GM19238 (cell line): Measurements from ENCODE around the gene BOLA1.
"Not testable (repeated sequence)": the region's sequence is repeated elsewhere in the genome, so short reads cannot be mapped to it uniquely, and the experiment has no call there.

Experiments used
- DNase-seq: peaks from one replicate; pipeline ENCODE4 v3.0.0; 2011; ENCODE audit warnings: low spot score; ENCODE audit not compliant: insufficient read length

BOLA1 gene, protein sequence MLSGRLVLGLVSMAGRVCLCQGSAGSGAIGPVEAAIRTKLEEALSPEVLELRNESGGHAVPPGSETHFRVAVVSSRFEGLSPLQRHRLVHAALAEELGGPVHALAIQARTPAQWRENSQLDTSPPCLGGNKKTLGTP

DNA sequence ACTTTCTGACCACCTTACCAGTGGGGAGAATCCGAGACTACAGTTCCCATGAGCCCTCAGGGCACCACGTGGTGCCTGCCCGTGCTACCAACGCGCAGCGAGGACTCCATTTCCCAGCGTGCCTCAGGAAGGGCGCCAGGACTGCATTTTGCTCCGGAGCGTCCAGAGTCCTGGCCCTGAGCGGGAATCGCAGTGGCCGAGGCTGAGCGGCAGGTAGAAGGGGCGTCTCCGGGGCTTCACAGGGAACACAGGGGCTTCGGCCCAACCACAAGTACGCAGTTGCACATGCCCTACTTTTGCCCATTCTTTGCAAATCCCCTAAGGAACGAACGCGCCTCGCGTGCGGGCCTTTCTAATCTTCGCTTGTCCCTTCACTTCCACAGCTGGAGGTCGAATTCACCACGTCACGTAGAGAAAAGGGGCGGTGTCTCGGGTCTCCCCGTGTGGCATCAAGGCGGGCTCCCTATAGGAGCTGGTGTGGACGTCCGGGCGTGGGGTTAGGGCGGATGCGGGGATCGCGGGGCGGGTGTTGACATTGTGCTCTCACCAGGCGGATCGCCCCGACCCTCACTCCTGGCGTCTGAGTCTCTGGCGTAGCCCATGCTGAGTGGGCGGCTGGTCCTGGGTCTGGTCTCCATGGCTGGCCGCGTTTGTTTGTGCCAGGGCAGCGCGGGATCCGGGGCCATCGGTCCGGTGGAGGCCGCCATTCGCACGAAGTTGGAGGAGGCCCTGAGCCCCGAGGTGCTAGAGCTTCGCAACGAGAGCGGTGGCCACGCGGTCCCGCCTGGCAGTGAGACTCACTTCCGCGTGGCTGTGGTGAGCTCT, at the start of gene BOLA1:
BOLA1 (plus strand) TSS at position 109 of the 825 bp plus-strand sequence; CDS start at position 601, 492 bp downstream.
- peak; percentile 91 for DNase-seq

DNA sequence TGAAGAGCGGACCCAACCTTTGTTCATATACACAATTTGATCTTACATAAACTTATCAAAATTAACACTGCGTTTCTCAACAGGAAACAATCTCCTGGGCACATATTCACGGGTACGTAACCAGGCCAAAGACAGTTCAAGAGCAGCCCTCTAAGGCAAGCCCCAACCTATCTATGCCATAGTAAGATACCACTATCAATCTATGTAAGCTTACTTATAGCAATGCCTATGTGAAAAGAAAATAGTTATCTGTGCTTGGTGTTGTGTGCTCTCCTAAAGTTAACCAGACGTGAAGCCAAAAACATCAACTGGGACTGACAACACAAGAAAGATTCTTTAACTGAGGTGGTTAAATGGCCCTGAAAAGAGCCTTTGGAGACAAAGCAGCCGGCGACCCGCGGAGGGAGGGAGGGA, 49.4 kb upstream of the BOLA1 start:
- no peak for DNase-seq

DNA sequence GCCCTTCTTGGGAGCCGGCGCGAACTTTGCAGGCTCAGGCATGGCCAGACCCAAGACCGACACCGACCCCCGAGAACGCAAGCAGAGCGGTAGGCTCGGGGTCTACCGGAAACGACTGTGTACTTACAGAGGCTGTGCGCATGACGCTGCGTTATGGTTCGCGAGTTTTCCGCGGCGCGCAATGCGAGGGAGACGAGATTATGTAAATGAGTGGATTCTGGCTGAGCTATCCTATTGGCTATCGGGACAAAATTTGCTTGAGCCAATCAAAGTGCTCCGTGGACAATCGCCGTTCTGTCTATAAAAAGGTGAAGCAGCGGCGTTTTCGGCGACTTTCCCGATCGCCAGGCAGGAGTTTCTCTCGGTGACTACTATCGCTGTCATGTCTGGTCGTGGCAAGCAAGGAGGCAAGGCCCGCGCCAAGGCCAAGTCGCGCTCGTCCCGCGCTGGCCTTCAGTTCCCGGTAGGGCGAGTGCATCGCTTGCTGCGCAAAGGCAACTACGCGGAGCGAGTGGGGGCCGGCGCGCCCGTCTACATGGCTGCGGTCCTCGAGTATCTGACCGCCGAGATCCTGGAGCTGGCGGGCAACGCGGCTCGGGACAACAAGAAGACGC, 48.5 kb upstream of the BOLA1 start:
- not testable (repeated sequence) for DNase-seq

DNA sequence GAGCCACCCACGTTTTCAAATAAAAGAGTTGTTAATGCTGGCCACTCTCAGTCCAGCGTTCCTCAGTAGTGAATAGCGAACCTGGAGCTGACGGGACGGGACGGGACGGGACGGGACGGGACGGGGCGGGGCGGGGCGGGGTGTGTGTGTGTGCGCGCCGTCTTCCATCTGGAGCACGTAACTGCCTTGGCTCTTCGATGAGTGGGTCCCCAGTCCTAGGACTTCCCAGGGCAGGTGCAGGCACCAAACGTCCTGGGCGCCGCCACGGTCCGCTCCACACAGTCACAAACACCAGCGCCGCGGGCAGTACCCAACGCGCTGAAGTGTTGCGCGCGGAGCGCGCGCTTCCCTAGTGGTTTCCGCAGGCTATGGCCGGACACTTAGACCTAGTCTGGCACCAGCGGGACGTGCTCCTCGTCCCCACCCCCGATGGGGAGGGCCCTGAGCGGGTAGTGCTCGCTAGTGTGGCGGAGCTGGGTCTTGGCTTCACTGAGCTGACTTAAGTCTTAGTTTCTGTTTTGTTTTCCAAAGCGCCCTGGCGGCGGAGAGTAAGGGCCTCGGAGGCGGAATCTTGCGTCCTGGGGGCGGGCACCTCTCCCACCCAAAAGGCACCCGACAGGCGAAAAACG, 47.7 kb upstream of the BOLA1 start:
- DNase-seq: not testable (repeated sequence)

DNA sequence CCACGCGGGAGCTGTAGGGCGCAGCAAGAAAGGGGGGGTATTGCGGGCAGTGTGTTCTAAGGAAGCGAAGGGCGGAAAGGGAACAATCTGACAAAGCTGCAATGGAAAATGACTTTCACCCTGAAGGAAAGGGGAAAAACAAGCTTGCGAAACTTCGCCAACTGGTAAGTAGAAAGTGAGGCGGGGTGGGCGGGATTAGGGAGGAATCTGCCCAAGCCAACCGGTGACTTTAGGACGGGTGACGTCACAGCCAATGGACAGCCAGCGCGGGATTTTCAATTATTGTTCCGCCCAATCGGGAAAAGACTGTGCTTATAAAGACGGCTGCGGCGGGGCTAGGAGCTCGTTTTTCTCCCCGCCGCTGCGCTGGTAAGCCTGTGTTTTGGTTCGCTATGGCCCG, 47.1 kb upstream of the BOLA1 start:
- DNase-seq: not testable (repeated sequence)

DNA sequence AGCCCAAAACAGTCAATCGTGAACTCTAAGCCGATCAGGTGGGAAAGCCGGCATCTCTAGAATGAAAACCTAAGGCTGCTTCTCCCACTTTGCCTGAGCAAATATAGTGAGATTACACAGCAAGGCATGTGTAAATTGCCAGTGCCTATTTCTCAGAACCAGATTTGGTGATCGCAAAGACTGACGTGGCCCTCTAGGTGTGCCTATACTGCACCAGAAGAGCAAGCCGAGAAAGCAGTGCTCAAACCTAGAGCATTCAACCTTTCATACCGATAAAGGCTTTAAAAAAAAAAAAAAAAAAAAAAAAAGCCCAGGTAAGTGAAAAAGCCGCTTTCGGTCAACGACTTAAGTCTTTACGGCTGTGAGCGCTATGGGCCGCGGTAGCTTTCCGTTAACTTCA, 39.1 kb upstream of the BOLA1 start:
- not testable (repeated sequence) for DNase-seq

DNA sequence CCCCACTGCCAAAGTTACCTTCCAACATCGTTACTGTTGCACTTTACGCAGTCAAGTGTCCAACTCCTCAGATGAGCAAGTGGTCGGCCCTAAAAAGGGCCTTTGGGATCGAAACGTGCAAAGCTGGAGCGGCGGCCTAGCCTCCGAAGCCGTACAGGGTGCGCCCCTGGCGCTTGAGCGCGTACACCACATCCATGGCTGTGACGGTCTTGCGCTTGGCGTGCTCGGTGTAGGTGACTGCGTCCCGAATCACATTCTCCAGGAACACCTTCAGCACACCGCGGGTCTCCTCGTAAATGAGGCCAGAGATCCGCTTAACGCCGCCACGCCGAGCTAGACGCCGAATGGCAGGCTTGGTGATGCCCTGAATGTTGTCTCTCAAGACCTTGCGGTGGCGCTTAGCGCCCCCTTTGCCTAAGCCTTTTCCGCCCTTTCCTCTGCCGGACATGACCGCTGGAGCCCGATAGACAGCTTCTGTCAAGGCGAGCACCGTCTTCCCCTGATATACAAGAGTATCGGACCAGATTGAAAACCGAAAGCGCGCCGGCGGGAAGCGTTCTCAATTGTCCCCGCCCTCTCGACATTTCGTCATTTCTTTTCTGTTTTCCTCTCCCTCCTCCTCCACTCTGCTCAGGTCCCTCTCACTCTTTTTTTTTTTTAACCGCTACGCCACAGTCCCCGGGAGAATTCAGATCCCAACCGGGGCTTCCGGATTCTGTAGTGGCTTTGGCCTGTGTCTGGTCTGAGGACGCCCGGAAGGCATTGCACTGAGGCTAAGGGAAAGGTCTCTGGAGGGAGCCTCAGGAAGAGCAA, 38.5 kb upstream of the BOLA1 start:
- not testable (repeated sequence) for DNase-seq

DNA sequence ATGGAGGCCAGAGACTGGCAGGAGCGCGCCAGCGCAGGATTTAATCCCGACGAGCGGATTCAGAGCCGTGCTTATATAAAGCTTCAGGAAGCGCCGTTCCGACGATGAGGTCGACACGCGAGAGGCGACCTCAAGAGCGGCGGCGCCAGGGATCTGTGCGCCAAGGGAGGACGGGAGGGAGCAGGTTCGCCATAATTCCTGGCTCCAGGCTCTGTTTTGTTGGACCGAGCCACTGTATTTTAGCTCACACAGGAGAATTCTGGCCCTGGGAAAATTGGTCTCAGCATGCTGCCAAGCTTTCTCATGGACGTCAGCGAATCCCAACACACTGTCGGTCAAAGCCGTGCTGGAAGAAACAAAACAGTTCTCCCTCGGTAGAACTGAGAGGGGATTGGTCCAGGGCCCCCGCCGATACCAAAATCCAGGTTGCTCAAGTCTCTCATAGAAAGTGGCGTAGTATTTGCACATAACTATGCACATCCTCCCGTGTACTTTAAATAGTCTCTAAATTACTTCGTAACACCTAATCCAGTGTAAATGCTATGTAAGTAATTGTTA, 37.8 kb upstream of the BOLA1 start:
- DNase-seq: not testable (repeated sequence)

DNA sequence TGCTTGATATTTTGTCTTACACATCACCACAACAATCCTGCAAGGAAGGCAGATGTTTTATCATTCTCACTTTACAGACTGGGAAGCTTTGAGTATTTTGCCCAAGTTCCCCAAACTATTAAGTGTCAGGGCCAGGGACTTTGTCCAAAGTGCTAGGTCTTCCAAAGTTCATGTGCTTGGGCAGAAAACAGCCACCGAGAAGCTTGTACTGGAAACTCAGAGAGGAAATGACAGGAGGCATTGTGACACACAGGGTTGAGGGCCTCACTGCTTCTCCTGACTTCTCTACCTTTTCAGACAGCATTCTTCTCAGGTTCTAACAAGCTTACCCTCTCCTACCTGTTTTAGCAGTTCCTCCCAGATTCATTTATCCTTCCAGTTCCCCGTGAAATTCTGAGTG, 32.5 kb upstream of the BOLA1 start:
- DNase-seq: not testable (repeated sequence)

DNA sequence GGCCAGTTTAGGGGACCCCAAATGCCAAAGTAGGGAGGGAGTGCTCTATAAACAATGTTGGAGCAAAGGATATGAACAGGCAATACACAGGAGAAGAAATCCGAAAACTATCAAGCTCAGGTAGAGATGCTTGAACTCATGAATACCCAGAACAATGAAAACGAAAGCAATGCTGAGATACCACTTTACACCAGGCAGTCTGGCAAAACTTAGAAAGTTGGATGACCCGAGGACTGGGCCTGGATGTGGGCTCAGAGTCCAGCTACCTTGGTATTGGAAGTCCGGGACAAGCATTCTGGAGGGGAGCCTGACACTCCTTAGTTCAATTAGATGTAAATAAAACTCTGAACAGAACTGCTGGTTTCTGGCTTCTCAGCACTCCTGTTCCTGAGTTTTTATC, 26.3 kb upstream of the BOLA1 start:
- not testable (repeated sequence) for DNase-seq

DNA sequence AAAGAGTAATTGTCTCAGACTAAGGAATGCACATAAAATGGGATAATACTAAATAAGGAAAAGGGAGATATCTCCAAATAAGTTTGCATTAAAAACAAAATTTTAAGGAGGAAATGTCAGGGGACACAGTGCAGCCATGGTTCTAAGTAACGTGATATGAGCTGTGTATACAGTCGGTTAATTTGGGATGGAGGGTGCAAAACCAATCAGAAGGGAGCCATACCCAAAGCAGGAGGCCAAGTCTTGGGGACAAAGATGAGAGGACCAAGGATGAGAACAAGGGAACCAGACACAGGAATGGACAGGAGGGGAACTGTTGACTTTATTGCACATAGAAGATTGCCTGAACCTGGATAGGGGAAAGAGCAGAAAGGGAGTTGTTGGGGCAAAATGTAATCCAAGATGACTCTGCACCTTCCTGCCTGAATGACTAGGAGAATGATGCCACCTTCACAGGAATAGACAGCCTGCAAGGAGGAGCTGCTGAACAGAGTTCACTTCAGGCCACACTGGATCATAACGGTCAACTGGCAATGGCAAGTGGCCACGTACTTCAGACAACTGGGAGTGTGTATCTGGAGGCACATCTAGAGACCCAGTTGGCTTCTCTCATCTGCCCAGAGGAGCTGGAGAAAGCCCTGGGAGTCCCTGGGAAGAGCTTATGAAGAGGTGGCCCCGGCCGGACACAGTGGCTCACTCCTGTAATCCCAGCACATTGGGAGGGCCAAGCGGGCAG, 22.0 kb upstream of the BOLA1 start:
- no peak for DNase-seq

DNA sequence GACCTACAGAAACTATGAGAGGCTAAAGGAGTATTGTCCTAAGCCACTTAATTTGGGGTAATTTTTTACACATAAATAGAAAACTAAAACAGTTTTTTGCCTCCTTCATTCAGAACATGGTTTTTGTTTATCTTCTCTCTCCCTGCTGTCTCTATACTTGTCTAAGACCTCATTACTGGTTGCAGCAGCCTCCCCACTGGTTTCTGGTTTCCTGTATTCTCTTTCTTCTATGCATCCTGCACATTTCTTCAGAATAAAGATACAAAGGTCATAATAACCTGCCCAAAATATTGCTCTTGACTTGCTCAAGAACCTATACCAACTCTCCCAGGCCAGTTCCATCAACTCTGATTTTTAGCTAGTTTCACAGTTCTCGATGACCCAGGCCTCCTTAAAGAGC, 19.8 kb upstream of the BOLA1 start:
- no peak for DNase-seq

DNA sequence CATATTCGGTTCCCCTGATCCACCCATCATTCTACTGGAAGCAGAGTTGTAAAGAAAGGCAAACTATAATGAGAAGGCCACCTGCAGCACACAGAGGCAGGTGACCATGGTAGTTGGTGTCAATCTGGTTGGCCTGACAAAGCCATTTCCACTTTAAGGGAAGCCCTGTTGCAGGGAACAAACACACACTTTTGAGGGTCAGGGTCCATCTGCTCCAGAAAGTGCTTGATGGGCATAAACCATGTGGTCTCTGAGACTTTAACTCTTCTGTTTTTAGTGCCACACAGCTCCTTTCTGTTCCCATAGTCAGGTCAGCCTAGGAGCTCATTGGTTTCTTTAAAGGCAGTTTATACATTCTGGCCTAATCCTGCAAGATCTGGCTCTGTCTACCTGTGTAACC, 17.5 kb upstream of the BOLA1 start:
- DNase-seq: no peak

DNA sequence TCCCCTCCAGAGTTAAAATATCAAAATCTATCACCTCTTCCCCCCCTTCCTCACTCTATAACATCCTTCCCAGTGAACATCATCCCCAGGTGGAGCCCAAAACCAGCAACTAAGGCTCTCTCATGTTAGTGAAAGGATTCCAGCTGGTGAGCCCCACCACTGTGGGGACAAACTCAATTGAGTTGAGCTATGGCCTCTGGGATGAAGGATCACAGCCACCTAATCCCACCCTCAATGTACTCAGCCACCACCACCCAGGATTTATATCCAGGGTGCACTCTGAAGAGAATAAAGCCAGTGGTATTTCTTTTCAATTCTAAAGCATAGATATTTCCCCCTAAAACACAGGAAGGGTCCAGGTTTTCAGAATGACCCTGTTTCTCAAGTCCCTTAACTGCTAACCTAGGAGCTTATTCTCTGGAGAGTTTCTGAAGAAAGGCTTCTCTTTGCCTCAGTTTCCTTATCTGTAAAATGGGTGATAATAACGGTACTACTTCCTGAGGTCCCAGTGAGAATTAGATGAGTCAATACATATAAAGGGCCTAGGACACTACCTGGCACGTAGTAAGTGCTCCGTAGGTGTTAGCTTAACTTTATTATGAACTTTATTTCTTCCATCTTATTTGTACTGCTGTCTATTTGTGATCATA, 15.6 kb upstream of the BOLA1 start:
- DNase-seq: no peak

DNA sequence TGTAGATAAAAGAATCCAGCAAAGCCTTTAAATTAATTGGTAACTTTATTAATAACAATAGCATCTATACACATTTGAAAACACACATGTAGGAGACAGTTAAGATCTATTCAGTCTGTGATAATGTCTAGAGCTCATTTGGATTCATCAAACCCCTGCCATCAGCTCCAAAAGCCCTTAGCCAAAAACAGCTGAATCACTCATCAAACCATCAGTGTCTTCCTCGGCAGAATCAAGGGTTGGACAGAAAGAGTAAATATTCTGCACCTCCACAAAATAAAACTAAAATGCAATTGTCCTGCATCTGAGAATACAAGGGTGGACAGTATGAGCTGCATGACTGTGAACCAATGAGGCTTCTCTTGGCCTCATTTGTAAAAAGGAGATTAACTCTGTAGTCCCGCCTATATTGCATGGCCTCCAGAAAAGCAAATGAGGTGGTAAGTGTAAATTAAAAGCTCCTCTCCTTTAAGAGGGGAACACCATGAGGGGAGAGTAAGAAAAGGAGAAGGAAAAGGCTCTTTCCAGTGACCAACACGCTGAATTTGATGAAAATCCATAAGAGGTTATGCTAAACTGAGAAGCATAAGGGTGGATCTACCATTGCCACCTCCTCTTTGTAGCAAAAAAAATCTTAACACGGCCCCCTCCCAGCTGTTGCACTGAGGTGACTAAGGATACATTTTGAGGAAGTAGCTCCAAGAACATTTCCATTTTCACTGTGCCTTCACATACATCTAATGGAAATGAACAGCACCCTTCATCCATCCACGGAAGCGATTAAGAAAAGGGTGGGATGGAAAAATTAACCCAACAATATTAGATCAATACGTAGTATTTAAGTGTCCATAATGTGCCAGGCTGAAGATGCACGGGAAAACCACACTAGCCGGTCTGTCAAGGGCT, 14.7 kb upstream of the BOLA1 start:
- DNase-seq: no peak

DNA sequence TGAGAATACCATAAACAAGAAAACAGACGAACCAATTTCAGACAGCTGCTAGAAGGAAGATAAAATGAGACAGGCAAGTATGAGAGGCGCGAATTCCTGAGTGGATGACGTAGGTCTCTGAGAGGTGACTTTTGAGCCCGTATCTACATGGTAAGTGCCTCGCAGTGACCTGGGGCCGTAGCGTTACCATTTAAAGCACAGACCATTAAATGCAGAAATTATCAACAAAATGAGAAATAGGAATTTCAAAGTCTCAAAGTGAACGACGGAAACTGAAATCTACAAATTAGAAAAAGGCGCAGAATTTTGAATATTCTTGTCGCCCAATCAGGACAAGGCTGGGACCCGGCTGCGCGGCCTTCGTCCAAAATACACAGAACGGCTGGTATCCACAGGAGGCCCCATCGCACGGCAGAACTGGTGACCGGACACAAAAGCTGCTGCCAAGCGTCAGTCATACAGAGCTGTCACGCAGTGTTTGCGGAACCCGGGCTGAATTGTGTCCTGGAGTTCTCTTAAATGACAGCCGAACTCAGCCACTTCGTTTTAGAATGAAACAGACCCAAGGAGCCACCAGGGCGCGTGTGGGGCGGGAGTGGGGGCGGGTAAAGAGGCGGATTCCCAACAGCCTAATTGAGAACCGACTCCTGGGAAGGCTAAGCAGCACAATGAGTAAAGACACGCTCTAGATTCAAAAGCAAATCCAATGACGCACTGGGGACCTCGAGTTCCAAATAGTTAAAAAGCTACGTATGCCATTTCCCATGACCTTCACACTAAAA, 13.8 kb upstream of the BOLA1 start:
- no peak for DNase-seq

DNA sequence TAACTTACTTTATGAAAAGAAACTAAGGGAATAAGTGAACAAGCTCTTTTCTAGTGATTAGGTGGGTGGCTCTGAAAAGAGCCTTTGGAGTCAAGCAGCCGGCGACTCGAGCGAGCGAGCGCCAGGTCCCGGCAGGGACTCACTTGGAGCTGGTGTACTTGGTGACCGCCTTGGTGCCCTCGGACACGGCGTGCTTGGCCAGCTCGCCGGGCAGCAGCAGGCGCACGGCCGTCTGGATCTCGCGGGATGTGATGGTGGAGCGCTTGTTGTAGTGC, 13.3 kb upstream of the BOLA1 start:
- DNase-seq: not testable (repeated sequence)
